K562 (cell line): ENCODE data around the gene C1QTNF12. TPM values are rescaled to one million over a fixed set of nuclear protein-coding genes. Genes with fewer than 3 reads are reported as not detected.

Experiments used
- ATAC-seq: fragments of 200-7000 bp; cut with Tn5 transposase; 3 replicates; pipeline ENCODE4 v1.9.1; 2020; ENCODE audit warnings: moderate library complexity
- BruUV-seq: library from RNA; stranded (reverse); fragments of 400-500 nt; replicated peaks from 2 replicates; lab custom pipeline; 2021; lab: Mats Ljungman, UMichigan
- CTCF ChIA-PET: fragments of 300-600 bp; formaldehyde crosslinking; extraction: SDS; loops from one replicate; lab custom pipeline; 2021; ENCODE audit warnings: low intra/inter-chr PET ratio; lab: Yijun Ruan, JAX
- POLR2A ChIA-PET: fragments of 300-600, 350-650 bp; sonication (Branson Sonifier 250); formaldehyde crosslinking; extraction: SDS; loops from one replicate; lab custom pipeline; 2021; ENCODE audit warnings: antibody characterized with exemption, inconsistent platforms; lab: Yijun Ruan, JAX
- DNase-seq, 4 experiments: peaks; one replicate each; pipeline versions ENCODE4 v3.0.0 to v3.0.0-alpha.2; 2011 to 2018; ENCODE audit warnings: low spot score in 3 of 4, mixed read lengths in 3 of 4; ENCODE audit errors: extremely low read depth in 1 of 4
- FAIRE-seq: peaks from 2 replicates; lab custom pipeline; 2011; peaks lifted over from hg19 to GRCh38; lab: Jason Lieb, UNC
- H2AFZ ChIP-seq: 2 replicates; pipeline ENCODE4 v1.6.0; 2011; ENCODE audit warnings: low read depth, low read length, control low read depth, inconsistent platforms
- H3K27ac ChIP-seq: fragments of 200-600 bp; 3 replicates; pipeline ENCODE4 v1.8.0; 2011; ENCODE audit warnings: low read depth, mild to moderate bottlenecking, control low read depth, inconsistent platforms, low read length, moderate library complexity, mixed read lengths; ENCODE audit errors: extremely low read depth
- H3K27me3 ChIP-seq, 2 experiments: fragments of 300-600 bp in 1 of 2; 2 replicates in 1 of 2; 3 replicates in 1 of 2; pipeline versions ENCODE4 v1.6.0 to v1.8.0; 2011; ENCODE audit warnings: inconsistent platforms in 2 of 2, low read length in 2 of 2, mild to moderate bottlenecking in 1 of 2, mixed read lengths in 1 of 2, moderate library complexity in 1 of 2; ENCODE audit not compliant: control insufficient read depth in 2 of 2, insufficient read depth in 2 of 2
- H3K36me3 ChIP-seq: fragments of 300-600 bp; 3 replicates; pipeline ENCODE4 v1.8.0; 2011; ENCODE audit warnings: mild to moderate bottlenecking, low read length, inconsistent platforms; ENCODE audit not compliant: control insufficient read depth, insufficient read depth
- H3K4me1 ChIP-seq, 2 experiments: fragments of 200-600 bp in 1 of 2; replicated peaks in 1 of 2; 2 replicates in 1 of 2; 3 replicates in 1 of 2; pipeline versions ENCODE4 v1.5.1 to v1.8.0; 2011; ENCODE audit warnings: inconsistent platforms in 2 of 2, low read length in 2 of 2, mild to moderate bottlenecking in 1 of 2, mixed read lengths in 1 of 2, moderate library complexity in 1 of 2; ENCODE audit not compliant: control insufficient read depth in 2 of 2, insufficient read depth in 2 of 2
- H3K4me2 ChIP-seq: 2 replicates; pipeline ENCODE4 v1.6.1; 2011; ENCODE audit warnings: low read length, control low read depth, inconsistent platforms, mixed read lengths; ENCODE audit not compliant: insufficient read depth
- H3K4me3 ChIP-seq: fragments of 200-600 bp; sonication (generic), shearing (Covaris generic); 2 replicates; pipeline ENCODE4 v1.5.1; 2016; ENCODE audit warnings: control low read depth, inconsistent platforms
- H3K79me2 ChIP-seq: fragments of 200-600 bp; 3 replicates; pipeline ENCODE4 v1.8.0; 2011; ENCODE audit warnings: low read length, inconsistent platforms; ENCODE audit not compliant: control insufficient read depth, insufficient read depth
- H3K9ac ChIP-seq, 2 experiments: 2 replicates each; pipeline versions ENCODE4 v1.6.0 to v1.6.1; 2011; ENCODE audit warnings: low read depth in 2 of 2, low read length in 2 of 2, control low read depth in 1 of 2, inconsistent platforms in 1 of 2, mild to moderate bottlenecking in 1 of 2, mixed read lengths in 1 of 2; ENCODE audit not compliant: insufficient read depth in 1 of 2
- H3K9me1 ChIP-seq: one replicate; pipeline ENCODE4 v1.6.0; 2011; ENCODE audit warnings: inconsistent platforms, mild to moderate bottlenecking, low read length, moderate library complexity; ENCODE audit not compliant: control insufficient read depth, insufficient read depth
- H3K9me3 ChIP-seq: replicated peaks from 2 replicates; pipeline ENCODE4 v1.5.1; 2011; ENCODE audit warnings: low read depth, low read length, inconsistent platforms; ENCODE audit not compliant: control insufficient read depth, insufficient read depth
- H4K20me1 ChIP-seq: replicated peaks from 2 replicates; pipeline ENCODE4 v1.6.1; 2011; ENCODE audit warnings: low read length, inconsistent platforms, mixed read lengths; ENCODE audit not compliant: control insufficient read depth, insufficient read depth
- FIP1L1 ChIP-seq: fragments of 200-400 bp; formaldehyde crosslinking; IDR thresholded peaks from 2 replicates; pipeline ENCODE4 v1.6.1; 2018; ENCODE audit warnings: mild to moderate bottlenecking, low read depth, low read length; ENCODE audit not compliant: poor library complexity, severe bottlenecking
- PML ChIP-seq: IDR thresholded peaks from 2 replicates; pipeline ENCODE4 v1.6.1; 2012; ENCODE audit warnings: low read length, inconsistent platforms
- POLR2G ChIP-seq: fragments of 200-400 bp; formaldehyde crosslinking; IDR thresholded peaks from 2 replicates; pipeline ENCODE4 v1.6.1; 2017; ENCODE audit warnings: low read depth, mild to moderate bottlenecking, antibody characterized with exemption, low read length, moderate library complexity
- WGBS: fragments of 100-300 bp; shearing (Covaris generic); methylation state at CpG from one replicate; pipeline ENCODE4 v1.1.6; 2016; ENCODE audit warnings: low coverage, mixed read lengths; ENCODE audit not compliant: insufficient coverage; ENCODE audit errors: missing lambda C conversion rate; 5-methylcytosine and 5-hydroxymethylcytosine counted together
- in situ Hi-C: fragments of 300-500 bp; cut with MboI; formaldehyde crosslinking; loops from 4 replicates; pipeline ENCODE4 v1.15.0; 2018; ENCODE audit warnings: inconsistent platforms, mixed read lengths
- intact Hi-C: fragments of 100-400 bp; cut with micrococcal nuclease; formaldehyde crosslinking; loops from 2 replicates; pipeline ENCODE4 v1.14.2; 2022
- polyA plus RNA-seq, 8 experiments: library from polyadenylated mRNA; depleted of rRNA in 4 of 8; stranded (reverse) in 5 of 8; unstranded in 3 of 8; fragments of >200 nt; fragmentation: Nextera tagmentation in 2 of 8; fragmentation: Illumina TruSeq in 1 of 8; extraction: Ambion mirVana in 2 of 8; extraction: Trizol in 1 of 8; gene quantifications; 2 replicates each; pipeline versions ENCODE4 v1.2.1 to v1.2.3, GENCODE V29; 2011 to 2014; ENCODE audit warnings: inconsistent platforms in 1 of 8, missing spikeins in 1 of 8
- total RNA-seq, 7 experiments: library from RNA; depleted of rRNA in 6 of 7; stranded (reverse); fragments of >200 nt in 6 of 7; fragmentation: Illumina TruSeq in 2 of 7; extraction: Trizol in 2 of 7; gene quantifications; 2 replicates each; pipeline versions ENCODE4 v1.2.1 to v1.2.3, GENCODE V29; 2011 to 2021; ENCODE audit warnings: low replicate concordance in 1 of 7

C1QTNF12 gene
- total and polyA plus RNA-seq, 9 of the 15 experiments (the other 6 are each of a cell fraction or from before 2014, with no cell fraction given), result 0.11 to 4.3 (median 0.93) TPM; not detected in 3

GRCh38 chr1:1295154-1295923, 48.8 kb upstream of the C1QTNF12 start:
- TF ChIP-seq POLR2G (peak; percentile 65), PML (no peak), FIP1L1 (peak; percentile 20)
- BruUV-seq, result no TSS peak
- H3K9me3 ChIP-seq, result no peaks in the 10 kb centered on the region
- CTCF ChIA-PET, result no interaction called here
- peaks cover 17% of the 10 kb centered on the region; the same call in 1 of the 3 replicates for H3K36me3 ChIP-seq
- no peak overlapping the region for H3K4me3 ChIP-seq
- peaks cover 21% of the 10 kb centered on the region for H3K9me1 ChIP-seq
- peak overlapping the region in 1 of 2 experiments; percentile 64; a peak in 2 of 4 replicates for H3K9ac ChIP-seq
- peaks cover 5 to 84% of the 10 kb centered on the region in 2 experiments; a peak in 3 of 5 replicates for H3K4me1 ChIP-seq
- intact Hi-C loops (loop anchor here (10.0 kb wide), 1 partner anchor 311 kb away; the partner anchor contains the start of gene PERM1), in situ Hi-C loops (no loop called here)
- H2AFZ ChIP-seq, result no peak overlapping the region
- no peak for DNase-seq
- POLR2A ChIA-PET, result interaction anchor here (0.8 to 1.2 kb wide), 2 partner anchors 10 to 76 kb away, joined by 3 read pairs; no protein-coding TSS in a partner anchor
- no peak overlapping the region for H3K4me2 ChIP-seq
- WGBS, result 93% methylated on average over 33 of the region's 35 CpGs
- peaks cover 19% of the 10 kb centered on the region; the same call in 1 of the 2 replicates for H4K20me1 ChIP-seq
- H3K27ac ChIP-seq, result no peak overlapping the region
- FAIRE-seq, result no peak
- no peak for ATAC-seq
- no peaks in the 10 kb centered on the region for H3K79me2 ChIP-seq
- no peaks in the 10 kb centered on the region for H3K27me3 ChIP-seq
